GM21447 (cell line): Measurements from ENCODE around the gene RTN4R.
A peak's percentile ranks its signal among the peaks of the same experiment; 100 is the strongest.

Experiments used
- ATAC-seq: cut with Tn5 transposase; IDR thresholded peaks from one replicate; pipeline ENCODE4 v1.9.1; 2021; ENCODE audit not compliant: unreplicated experiment

RTN4R gene

DNA sequence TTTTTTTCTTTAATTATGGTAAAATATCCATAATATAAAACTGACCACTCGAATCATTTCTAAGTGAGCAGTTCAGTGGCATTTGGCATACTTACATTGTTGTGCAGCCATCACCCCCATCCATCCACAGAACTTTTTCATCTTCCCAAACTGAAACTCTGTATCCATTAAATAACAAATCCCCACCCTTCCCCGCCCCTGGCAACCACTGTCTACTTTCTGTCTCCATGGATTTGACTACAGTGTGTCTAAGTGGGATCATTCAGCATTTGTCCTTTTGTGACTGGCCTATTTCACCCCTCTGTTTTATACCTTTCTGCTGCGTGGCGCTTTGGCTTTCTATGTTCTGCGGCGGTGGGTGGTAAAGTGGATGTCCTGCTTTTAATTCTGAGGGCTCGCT lies 49.1 kb downstream of the RTN4R start:
- no peak for ATAC-seq

- ATAC-seq, result no peak
Observed at GRCh38 chr22:20218326-20218872, 49.7 kb downstream of the RTN4R start.

GRCh38 chr22:20217563-20217962 lies 50.6 kb downstream of the RTN4R start:
- ATAC-seq, result no peak

- no peak for ATAC-seq
Observed at GRCh38 chr22:20216863-20217499, 51.1 kb downstream of the RTN4R start.

DNA sequence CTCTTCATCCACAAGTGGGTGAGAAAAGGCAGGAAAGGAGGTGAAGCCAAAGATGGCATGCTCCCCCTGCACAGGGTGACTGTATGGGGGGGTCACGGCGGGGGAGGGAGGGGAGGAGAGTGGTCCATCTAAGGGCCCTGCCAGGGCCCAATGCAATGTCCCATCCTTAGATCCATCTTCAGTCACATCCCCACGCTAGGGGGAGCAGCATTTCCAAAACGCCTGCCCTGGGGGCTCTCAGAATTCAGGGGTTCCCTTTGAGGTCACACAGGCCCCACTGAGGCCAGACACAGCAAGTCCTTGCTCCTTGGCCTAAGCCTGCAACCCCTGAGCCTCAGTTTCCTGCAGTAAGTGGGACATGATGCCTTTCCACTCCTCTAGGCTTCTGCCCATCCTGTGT lies 52.4 kb downstream of the RTN4R start:
- no peak for ATAC-seq

GRCh38 chr22:20214853-20215252 lies 53.3 kb downstream of the RTN4R start:
- ATAC-seq, result no peak

DNA sequence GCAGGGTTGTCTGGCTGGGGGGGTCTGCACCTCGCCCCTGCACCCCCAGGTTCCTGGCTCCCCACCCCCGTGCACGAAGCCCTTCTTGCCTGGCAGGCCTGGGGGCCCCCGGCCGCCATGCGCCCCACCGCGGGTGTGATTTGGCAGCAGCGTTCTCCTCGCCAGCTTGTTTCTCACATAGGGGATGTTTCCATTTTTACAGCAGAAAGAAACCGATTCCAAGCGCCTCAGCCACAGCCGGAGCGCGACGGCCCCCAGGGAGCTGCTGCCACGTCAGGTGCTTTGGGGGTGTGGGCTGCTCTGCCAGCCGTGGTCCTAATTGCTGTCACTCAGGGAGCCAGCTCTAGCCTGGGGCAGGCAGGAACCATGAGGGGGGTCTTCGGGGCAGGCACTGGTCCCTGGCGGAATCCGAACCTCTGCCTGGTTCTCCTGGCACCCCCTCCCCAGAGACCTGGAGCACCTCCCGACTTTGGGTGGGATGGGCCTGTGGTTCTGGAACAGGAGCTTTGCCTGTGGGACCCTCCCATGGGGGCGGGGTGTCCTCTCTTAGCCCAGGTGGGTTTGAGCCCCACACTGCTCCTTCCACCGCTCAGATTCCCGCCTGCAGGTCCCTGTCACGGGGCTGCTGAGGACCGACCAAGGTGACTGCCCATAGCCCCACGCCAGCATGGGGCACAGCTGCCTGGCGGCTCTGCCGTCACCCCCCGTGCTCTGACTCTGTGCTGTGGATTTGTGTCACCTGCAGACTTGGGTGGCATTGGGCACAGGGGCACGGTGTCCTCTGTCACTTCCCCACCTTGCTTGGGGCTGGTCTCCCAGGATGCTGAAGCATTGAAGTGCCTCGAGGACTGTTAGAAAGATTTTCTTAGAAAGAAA lies 54.0 kb downstream of the RTN4R start:
- ATAC-seq, result no peak

- no peak for ATAC-seq
Observed at GRCh38 chr22:20212754-20213699, 55.1 kb downstream of the RTN4R start.

GRCh38 chr22:20211997-20212753 lies 55.9 kb downstream of the RTN4R start:
- ATAC-seq, result no peak

GRCh38 chr22:20211409-20211996 lies 56.6 kb downstream of the RTN4R start:
- no peak for ATAC-seq

DNA sequence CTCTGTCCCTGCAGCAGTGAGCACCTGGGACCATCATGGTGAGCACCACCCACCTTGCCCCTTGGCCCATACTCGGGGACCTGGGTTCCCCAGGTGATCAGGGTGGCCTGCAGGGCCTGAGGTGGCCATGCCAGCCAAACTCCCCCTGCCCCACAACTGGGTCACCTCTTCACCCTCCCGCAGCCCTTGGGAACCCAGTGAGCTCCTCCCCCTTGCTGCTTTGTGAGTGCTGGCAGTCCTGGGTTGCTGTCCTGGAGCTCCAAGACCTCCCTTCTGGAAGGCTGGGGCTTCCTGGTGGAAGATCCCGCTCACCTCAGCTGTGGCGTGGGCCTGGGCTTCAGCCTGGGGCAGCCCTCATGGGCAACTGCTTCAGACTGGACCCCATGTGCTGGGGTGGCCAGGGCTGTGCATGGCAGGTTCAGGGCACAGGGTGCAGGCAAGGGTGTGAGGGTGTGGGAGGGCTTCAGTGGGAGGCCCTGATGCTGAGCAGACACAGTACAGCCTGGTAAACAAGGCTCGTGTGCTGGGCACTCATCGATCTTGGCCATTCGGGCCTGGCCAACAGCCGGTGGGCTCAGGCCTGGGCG lies 57.6 kb downstream of the RTN4R start:
- ATAC-seq, result no peak

GRCh38 chr22:20209761-20210250 lies 58.3 kb downstream of the RTN4R start:
- ATAC-seq, result no peak

- no peak for ATAC-seq
Observed at GRCh38 chr22:20208713-20209310, 59.3 kb downstream of the RTN4R start.

- ATAC-seq, result no peak
Observed at GRCh38 chr22:20207277-20208025, 60.7 kb downstream of the RTN4R start.

GRCh38 chr22:20206709-20207215 lies 61.4 kb downstream of the RTN4R start:
- no peak for ATAC-seq

DNA sequence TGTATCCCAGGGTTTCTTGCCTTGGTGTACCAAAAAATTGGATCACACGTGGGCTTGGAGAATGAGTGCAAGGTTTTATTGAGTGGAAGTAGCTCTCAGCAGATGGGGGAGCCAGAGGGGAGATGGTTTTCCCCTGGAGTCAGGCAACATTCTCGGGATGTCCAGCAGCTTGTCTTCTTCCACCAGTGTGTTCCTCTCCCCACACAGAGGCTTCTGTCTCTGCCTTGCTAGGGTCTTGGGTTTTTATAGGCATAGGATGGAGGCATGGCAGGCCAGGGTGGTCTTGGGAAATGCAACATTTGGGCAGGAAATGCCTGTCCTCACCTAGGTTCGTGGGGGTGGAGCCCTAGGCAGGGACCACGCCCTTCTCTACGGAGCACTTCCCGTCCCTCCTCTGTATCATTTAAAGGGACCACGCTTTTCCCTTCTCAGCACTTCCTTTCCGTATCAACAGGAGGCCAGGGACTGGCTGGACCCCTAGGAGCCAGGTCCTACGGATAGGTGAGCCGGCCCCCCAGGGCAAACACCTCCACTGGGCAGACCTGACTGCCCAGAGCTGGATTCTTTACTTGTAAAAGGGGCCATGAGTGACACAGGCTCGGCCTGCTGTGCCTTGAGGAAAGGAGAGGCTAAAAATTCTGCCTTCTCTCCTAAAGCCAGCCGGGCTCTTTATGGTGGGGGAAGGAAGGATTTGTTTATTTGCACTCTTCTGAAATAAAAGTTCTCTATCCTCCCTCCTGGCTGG lies 62.0 kb downstream of the RTN4R start:
- ATAC-seq, result peak; percentile 77

- no peak for ATAC-seq
Observed at GRCh38 chr22:20205464-20205963, 62.6 kb downstream of the RTN4R start.
